ENCODE results near the gene SDE2. TPM values are rescaled to one million over a fixed set of nuclear protein-coding genes. Genes with fewer than 3 reads are reported as not detected.

SDE2 gene
- total and polyA plus RNA-seq, 10 of the 15 experiments (the other 5 are each of a cell fraction or from before 2014, with no cell fraction given) = 2.7 to 19.4 (median 12.6) TPM

DNA sequence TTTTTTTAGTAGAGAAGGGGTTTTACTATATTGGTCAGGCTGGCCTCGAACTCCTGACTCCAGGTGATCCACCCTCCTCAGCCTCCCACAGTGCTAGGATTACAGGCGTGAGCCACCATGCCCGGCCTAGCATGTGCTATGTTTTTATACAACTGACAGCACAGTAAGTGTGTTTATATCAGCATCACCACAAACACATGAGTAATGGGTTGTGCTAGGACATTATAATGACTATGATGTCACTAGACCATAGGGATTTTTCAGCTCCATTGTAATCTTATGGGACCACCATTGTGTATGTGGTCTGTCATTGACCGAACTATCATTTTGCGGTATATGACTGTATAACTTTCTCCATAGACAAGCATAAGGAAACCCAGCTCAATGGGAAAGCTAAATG is 64.4 kb downstream of the SDE2 start:
- no TSS peak for BruUV-seq (replicated peaks)
- FAIRE-seq (no peak), DNase-seq (ENCODE audit: low read depth, low spot score) (no peak), ATAC-seq (no peak)
- H3K4me2 ChIP-seq (ENCODE audit: control insufficient read depth, insufficient read depth) = no peak overlapping the region
- no peak overlapping the region for H3K27ac ChIP-seq (ENCODE audit: control insufficient read depth, insufficient read depth)
- no peaks in the 10 kb centered on the region for H3K79me2 ChIP-seq (ENCODE audit: control insufficient read depth, insufficient read depth, low read length)
- ChIA-PET CTCF (interaction anchor here (0.5 to 1.2 kb wide), 2 partner anchors 26 to 1004 kb away, joined by 3 to 4 read pairs; no protein-coding TSS in a partner anchor), POLR2A (no interaction called here), RAD21 (ENCODE audit: unreplicated experiment) (no interaction called here), SMC1A (ENCODE audit: uncharacterized antibody, unreplicated experiment) (no interaction called here)
- H4K20me1 ChIP-seq (ENCODE audit: control insufficient read depth, insufficient read depth) = no peaks in the 10 kb centered on the region
- intact Hi-C loops (cut with micrococcal nuclease; ENCODE audit: unreplicated experiment) (no loop called here), in situ Hi-C loops (cut with MboI) (no loop called here)
- TF ChIP-seq YY1 (IDR thresholded peaks at IDR 0.05; ENCODE audit: low read depth, low read length) (no peak), IRF4 (IDR thresholded peaks at IDR 0.05; ENCODE audit: low read depth, low read length) (no peak), EP300 (IDR thresholded peaks at IDR 0.05; ENCODE audit: borderline replicate concordance in 1 of 2, control insufficient read depth in 1 of 2, low read depth in 2 of 2, low read length in 2 of 2) (no peak), MEF2B (IDR thresholded peaks at IDR 0.05; ENCODE audit: partially characterized antibody, poor library complexity, severe bottlenecking) (no peak), CREM (IDR thresholded peaks at IDR 0.05; ENCODE audit: low read depth) (no peak), MTA2 (IDR thresholded peaks at IDR 0.05; ENCODE audit: low read depth) (no peak), LARP7 (IDR thresholded peaks at IDR 0.05) (no peak), RFX5 (IDR thresholded peaks at IDR 0.05; ENCODE audit: low read depth, low read length) (no peak), IKZF2 (IDR thresholded peaks at IDR 0.05) (no peak), PAX8 (IDR thresholded peaks at IDR 0.05) (no peak)
- TF ChIP-seq, protein P1, sequence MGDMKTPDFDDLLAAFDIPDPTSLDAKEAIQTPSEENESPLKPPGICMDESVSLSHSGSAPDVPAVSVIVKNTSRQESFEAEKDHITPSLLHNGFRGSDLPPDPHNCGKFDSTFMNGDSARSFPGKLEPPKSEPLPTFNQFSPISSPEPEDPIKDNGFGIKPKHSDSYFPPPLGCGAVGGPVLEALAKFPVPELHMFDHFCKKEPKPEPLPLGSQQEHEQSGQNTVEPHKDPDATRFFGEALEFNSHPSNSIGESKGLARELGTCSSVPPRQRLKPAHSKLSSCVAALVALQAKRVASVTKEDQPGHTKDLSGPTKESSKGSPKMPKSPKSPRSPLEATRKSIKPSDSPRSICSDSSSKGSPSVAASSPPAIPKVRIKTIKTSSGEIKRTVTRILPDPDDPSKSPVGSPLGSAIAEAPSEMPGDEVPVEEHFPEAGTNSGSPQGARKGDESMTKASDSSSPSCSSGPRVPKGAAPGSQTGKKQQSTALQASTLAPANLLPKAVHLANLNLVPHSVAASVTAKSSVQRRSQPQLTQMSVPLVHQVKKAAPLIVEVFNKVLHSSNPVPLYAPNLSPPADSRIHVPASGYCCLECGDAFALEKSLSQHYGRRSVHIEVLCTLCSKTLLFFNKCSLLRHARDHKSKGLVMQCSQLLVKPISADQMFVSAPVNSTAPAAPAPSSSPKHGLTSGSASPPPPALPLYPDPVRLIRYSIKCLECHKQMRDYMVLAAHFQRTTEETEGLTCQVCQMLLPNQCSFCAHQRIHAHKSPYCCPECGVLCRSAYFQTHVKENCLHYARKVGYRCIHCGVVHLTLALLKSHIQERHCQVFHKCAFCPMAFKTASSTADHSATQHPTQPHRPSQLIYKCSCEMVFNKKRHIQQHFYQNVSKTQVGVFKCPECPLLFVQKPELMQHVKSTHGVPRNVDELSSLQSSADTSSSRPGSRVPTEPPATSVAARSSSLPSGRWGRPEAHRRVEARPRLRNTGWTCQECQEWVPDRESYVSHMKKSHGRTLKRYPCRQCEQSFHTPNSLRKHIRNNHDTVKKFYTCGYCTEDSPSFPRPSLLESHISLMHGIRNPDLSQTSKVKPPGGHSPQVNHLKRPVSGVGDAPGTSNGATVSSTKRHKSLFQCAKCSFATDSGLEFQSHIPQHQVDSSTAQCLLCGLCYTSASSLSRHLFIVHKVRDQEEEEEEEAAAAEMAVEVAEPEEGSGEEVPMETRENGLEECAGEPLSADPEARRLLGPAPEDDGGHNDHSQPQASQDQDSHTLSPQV (IDR thresholded peaks at IDR 0.05) = no peak
- TF ChIP-seq, protein P2, sequence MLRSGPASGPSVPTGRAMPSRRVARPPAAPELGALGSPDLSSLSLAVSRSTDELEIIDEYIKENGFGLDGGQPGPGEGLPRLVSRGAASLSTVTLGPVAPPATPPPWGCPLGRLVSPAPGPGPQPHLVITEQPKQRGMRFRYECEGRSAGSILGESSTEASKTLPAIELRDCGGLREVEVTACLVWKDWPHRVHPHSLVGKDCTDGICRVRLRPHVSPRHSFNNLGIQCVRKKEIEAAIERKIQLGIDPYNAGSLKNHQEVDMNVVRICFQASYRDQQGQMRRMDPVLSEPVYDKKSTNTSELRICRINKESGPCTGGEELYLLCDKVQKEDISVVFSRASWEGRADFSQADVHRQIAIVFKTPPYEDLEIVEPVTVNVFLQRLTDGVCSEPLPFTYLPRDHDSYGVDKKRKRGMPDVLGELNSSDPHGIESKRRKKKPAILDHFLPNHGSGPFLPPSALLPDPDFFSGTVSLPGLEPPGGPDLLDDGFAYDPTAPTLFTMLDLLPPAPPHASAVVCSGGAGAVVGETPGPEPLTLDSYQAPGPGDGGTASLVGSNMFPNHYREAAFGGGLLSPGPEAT (IDR thresholded peaks at IDR 0.05; ENCODE audit: low read depth) = no peak
- TF ChIP-seq, protein P3, sequence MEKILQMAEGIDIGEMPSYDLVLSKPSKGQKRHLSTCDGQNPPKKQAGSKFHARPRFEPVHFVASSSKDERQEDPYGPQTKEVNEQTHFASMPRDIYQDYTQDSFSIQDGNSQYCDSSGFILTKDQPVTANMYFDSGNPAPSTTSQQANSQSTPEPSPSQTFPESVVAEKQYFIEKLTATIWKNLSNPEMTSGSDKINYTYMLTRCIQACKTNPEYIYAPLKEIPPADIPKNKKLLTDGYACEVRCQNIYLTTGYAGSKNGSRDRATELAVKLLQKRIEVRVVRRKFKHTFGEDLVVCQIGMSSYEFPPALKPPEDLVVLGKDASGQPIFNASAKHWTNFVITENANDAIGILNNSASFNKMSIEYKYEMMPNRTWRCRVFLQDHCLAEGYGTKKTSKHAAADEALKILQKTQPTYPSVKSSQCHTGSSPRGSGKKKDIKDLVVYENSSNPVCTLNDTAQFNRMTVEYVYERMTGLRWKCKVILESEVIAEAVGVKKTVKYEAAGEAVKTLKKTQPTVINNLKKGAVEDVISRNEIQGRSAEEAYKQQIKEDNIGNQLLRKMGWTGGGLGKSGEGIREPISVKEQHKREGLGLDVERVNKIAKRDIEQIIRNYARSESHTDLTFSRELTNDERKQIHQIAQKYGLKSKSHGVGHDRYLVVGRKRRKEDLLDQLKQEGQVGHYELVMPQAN (conservative IDR thresholded peaks at IDR 0.05) = no peak
- TF ChIP-seq, protein P4, sequence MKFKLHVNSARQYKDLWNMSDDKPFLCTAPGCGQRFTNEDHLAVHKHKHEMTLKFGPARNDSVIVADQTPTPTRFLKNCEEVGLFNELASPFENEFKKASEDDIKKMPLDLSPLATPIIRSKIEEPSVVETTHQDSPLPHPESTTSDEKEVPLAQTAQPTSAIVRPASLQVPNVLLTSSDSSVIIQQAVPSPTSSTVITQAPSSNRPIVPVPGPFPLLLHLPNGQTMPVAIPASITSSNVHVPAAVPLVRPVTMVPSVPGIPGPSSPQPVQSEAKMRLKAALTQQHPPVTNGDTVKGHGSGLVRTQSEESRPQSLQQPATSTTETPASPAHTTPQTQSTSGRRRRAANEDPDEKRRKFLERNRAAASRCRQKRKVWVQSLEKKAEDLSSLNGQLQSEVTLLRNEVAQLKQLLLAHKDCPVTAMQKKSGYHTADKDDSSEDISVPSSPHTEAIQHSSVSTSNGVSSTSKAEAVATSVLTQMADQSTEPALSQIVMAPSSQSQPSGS (IDR thresholded peaks at IDR 0.05; ENCODE audit: low read length) = no peak
- no peaks in the 10 kb centered on the region for H3K36me3 ChIP-seq (ENCODE audit: control insufficient read depth in 2 of 2, insufficient read depth in 2 of 2, low read length in 1 of 2)
- H3K27me3 ChIP-seq (replicated peaks in 1 of 2; ENCODE audit: control insufficient read depth in 2 of 2, insufficient read depth in 2 of 2, low read length in 1 of 2) = no peaks in the 10 kb centered on the region
- H3K9ac ChIP-seq (ENCODE audit: control insufficient read depth, insufficient read depth, low read length) = no peak overlapping the region
- H2AFZ ChIP-seq (ENCODE audit: control insufficient read depth, low read depth, low read length) = no peak overlapping the region
- 75% methylated on average over 5 of the region's 5 CpGs for WGBS (ENCODE audit: insufficient coverage, insufficient replicate concordance, low lambda C conversion rate, missing lambda C conversion rate)
- H3K9me3 ChIP-seq (replicated peaks; ENCODE audit: control insufficient read depth, insufficient read depth, low read length) = no peaks in the 10 kb centered on the region
- no peaks in the 10 kb centered on the region for H3K4me1 ChIP-seq (ENCODE audit: control insufficient read depth, insufficient read depth, low read length)
- H3K4me3 ChIP-seq = no peak overlapping the region
